Osteocyte (in vitro differentiated cells): ENCODE results near the gene IFT43. TPM values are rescaled to one million over a fixed set of nuclear protein-coding genes. Genes with fewer than 3 reads are reported as not detected.

Experiments used
- DNase-seq: peaks from one replicate; pipeline ENCODE4 v3.0.0; 2021; ENCODE audit warnings: mixed read lengths; ENCODE audit not compliant: unreplicated experiment; ENCODE audit errors: extremely low spot score
- H3K27ac Mint-ChIP-seq: one replicate; pipeline ENCODE4 v1.8.0; 2021; ENCODE audit warnings: mild to moderate bottlenecking, mixed read lengths; ENCODE audit not compliant: unreplicated experiment
- H3K27me3 Mint-ChIP-seq: one replicate; pipeline ENCODE4 v1.8.0; 2021; ENCODE audit warnings: mixed read lengths; ENCODE audit not compliant: unreplicated experiment
- H3K36me3 Mint-ChIP-seq: one replicate; pipeline ENCODE4 v1.8.0; 2021; ENCODE audit warnings: mixed read lengths; ENCODE audit not compliant: unreplicated experiment
- H3K4me1 Mint-ChIP-seq: one replicate; pipeline ENCODE4 v1.8.0; 2021; ENCODE audit warnings: mixed read lengths; ENCODE audit not compliant: unreplicated experiment
- H3K4me3 Mint-ChIP-seq: one replicate; pipeline ENCODE4 v1.8.0; 2021; ENCODE audit warnings: mild to moderate bottlenecking, moderate library complexity, mixed read lengths; ENCODE audit not compliant: unreplicated experiment
- H3K9me3 Mint-ChIP-seq: one replicate; pipeline ENCODE4 v1.8.0; 2021; ENCODE audit warnings: mixed read lengths; ENCODE audit not compliant: unreplicated experiment
- CTCF ChIP-seq: fragments of 200-600 bp; sonication (generic); IDR thresholded peaks from 2 replicates; pipeline ENCODE4 v1.5.0; 2021; ENCODE audit warnings: antibody characterized with exemption, mild to moderate bottlenecking, moderate library complexity
- total RNA-seq: library from RNA; stranded (reverse); gene quantifications from 2 replicates; pipeline ENCODE4 v1.2.1, GENCODE V29; 2021

The IFT43 gene
- total RNA-seq, 1 donor from 2014 or later: 29.0 TPM

GRCh38 chr14:76101391-76102379 lies 116.1 kb downstream of the IFT43 start:
- H3K27ac Mint-ChIP-seq: no peak overlapping the region
- TF ChIP-seq CTCF: no peak
- no peak overlapping the region for H3K4me3 Mint-ChIP-seq
- no peaks in the 10 kb centered on the region for H3K9me3 Mint-ChIP-seq
- H3K27me3 Mint-ChIP-seq: peaks cover 19% of the 10 kb centered on the region
- H3K4me1 Mint-ChIP-seq: no peaks in the 10 kb centered on the region
- no peaks in the 10 kb centered on the region for H3K36me3 Mint-ChIP-seq
- DNase-seq: no peak

GRCh38 chr14:76104802-76105355 lies 119.3 kb downstream of the IFT43 start:
- Mint-ChIP-seq H3K4me3 (no peak overlapping the region), H3K27me3 (peaks cover 15% of the 10 kb centered on the region), H3K9me3 (no peaks in the 10 kb centered on the region), H3K27ac (no peak overlapping the region), H3K4me1 (no peaks in the 10 kb centered on the region), H3K36me3 (no peaks in the 10 kb centered on the region)
- DNase-seq: no peak
- no peak for TF ChIP-seq CTCF

- Mint-ChIP-seq H3K4me3 (no peak overlapping the region), H3K9me3 (no peaks in the 10 kb centered on the region), H3K27me3 (peaks cover 8% of the 10 kb centered on the region), H3K27ac (no peak overlapping the region), H3K36me3 (no peaks in the 10 kb centered on the region), H3K4me1 (no peaks in the 10 kb centered on the region)
- TF ChIP-seq CTCF: no peak
- DNase-seq: no peak
Observed at GRCh38 chr14:76106188-76106587, 120.6 kb downstream of the IFT43 start.

- DNase-seq: no peak
- no peak overlapping the region for H3K27ac Mint-ChIP-seq
- no peaks in the 10 kb centered on the region for H3K9me3 Mint-ChIP-seq
- H3K36me3 Mint-ChIP-seq: no peaks in the 10 kb centered on the region
- no peaks in the 10 kb centered on the region for H3K4me1 Mint-ChIP-seq
- H3K27me3 Mint-ChIP-seq: peaks cover 16% of the 10 kb centered on the region
- H3K4me3 Mint-ChIP-seq: no peak overlapping the region
- TF ChIP-seq CTCF: no peak
Observed at GRCh38 chr14:76109087-76109880, 123.7 kb downstream of the IFT43 start.
